Osteoblast (primary cell): ENCODE measurements around the gene PHLDA1. TPM values are rescaled to one million over a fixed set of nuclear protein-coding genes. Genes with fewer than 3 reads are reported as not detected.
A peak's percentile ranks its signal among the peaks of the same experiment; 100 is the strongest.

Experiments used
- DNase-seq: peaks from one replicate; pipeline ENCODE4 v3.0.0; 2011; ENCODE audit warnings: low spot score, mixed read lengths; ENCODE audit not compliant: insufficient read length; ENCODE audit errors: missing footprints
- H2AFZ ChIP-seq: 2 replicates; pipeline ENCODE4 v1.6.0; 2011; ENCODE audit warnings: mild to moderate bottlenecking, low read length
- H3K27ac ChIP-seq: 2 replicates; pipeline ENCODE4 v1.5.1; 2011; ENCODE audit warnings: mild to moderate bottlenecking, low read depth, low read length, moderate library complexity
- H3K27me3 ChIP-seq: 2 replicates; pipeline ENCODE4 v1.6.0; 2012; ENCODE audit warnings: mild to moderate bottlenecking, control low read depth, inconsistent platforms, low read length, moderate library complexity; ENCODE audit not compliant: insufficient read depth
- H3K36me3 ChIP-seq: 2 replicates; pipeline ENCODE4 v1.5.1; 2011; ENCODE audit warnings: mild to moderate bottlenecking, low read length, control low read depth, moderate library complexity; ENCODE audit not compliant: insufficient read depth
- H3K4me1 ChIP-seq: 2 replicates; pipeline ENCODE4 v1.5.1; 2011; ENCODE audit warnings: mild to moderate bottlenecking, low read length, control low read depth, moderate library complexity; ENCODE audit not compliant: insufficient read depth
- H3K4me2 ChIP-seq: 2 replicates; pipeline ENCODE4 v1.6.0; 2011; ENCODE audit warnings: mild to moderate bottlenecking, low read length; ENCODE audit not compliant: insufficient read depth
- H3K4me3 ChIP-seq: fragments of 200-600 bp; sonication (generic); 3 replicates; pipeline ENCODE4 v1.5.1; 2012; ENCODE audit warnings: mild to moderate bottlenecking, low read length, inconsistent platforms; ENCODE audit not compliant: insufficient read depth
- H3K79me2 ChIP-seq: 2 replicates; pipeline ENCODE4 v1.6.0; 2012; ENCODE audit warnings: mild to moderate bottlenecking, low read length, control low read depth, inconsistent platforms; ENCODE audit not compliant: insufficient read depth
- H3K9me3 ChIP-seq: 2 replicates; pipeline ENCODE4 v1.5.1; 2011; ENCODE audit warnings: low read depth, low read length, control low read depth
- H4K20me1 ChIP-seq: 2 replicates; pipeline ENCODE4 v1.6.0; 2012; ENCODE audit warnings: mild to moderate bottlenecking, low read length, control low read depth; ENCODE audit not compliant: insufficient read depth
- total RNA-seq: library from RNA; depleted of rRNA; stranded (reverse); fragments of >200 nt; gene quantifications from 2 replicates; pipeline ENCODE4 v1.2.3, GENCODE V29; 2012
- TF ChIP-seq, protein P1 (sequence below): IDR thresholded peaks from 2 replicates; pipeline ENCODE4 v1.5.1; 2011; ENCODE audit warnings: mild to moderate bottlenecking, low read depth, low read length, moderate library complexity; ENCODE audit errors: extremely low read depth

The PHLDA1 gene
- total RNA-seq, 1 donor = 111 TPM

GRCh38 chr12:76040461-76040860 lies 8.9 kb upstream of the PHLDA1 start:
- Histone ChIP-seq H3K4me3 (no peak overlapping the region), H2AFZ (no peak overlapping the region), H3K27ac (no peak overlapping the region), H3K4me1 (peaks cover 15% of the 10 kb centered on the region), H3K79me2 (peaks cover 4% of the 10 kb centered on the region), H4K20me1 (no peaks in the 10 kb centered on the region), H3K27me3 (no peaks in the 10 kb centered on the region), H3K9me3 (no peaks in the 10 kb centered on the region), H3K36me3 (peaks cover 14% of the 10 kb centered on the region), H3K4me2 (no peak overlapping the region)
- no peak for DNase-seq
- TF ChIP-seq, protein P1, sequence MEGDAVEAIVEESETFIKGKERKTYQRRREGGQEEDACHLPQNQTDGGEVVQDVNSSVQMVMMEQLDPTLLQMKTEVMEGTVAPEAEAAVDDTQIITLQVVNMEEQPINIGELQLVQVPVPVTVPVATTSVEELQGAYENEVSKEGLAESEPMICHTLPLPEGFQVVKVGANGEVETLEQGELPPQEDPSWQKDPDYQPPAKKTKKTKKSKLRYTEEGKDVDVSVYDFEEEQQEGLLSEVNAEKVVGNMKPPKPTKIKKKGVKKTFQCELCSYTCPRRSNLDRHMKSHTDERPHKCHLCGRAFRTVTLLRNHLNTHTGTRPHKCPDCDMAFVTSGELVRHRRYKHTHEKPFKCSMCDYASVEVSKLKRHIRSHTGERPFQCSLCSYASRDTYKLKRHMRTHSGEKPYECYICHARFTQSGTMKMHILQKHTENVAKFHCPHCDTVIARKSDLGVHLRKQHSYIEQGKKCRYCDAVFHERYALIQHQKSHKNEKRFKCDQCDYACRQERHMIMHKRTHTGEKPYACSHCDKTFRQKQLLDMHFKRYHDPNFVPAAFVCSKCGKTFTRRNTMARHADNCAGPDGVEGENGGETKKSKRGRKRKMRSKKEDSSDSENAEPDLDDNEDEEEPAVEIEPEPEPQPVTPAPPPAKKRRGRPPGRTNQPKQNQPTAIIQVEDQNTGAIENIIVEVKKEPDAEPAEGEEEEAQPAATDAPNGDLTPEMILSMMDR = no peak

- TF ChIP-seq, protein P1 = no peak
- no peak overlapping the region for H3K4me3 ChIP-seq
- H3K79me2 ChIP-seq = peaks cover 24% of the 10 kb centered on the region
- H3K27me3 ChIP-seq = no peaks in the 10 kb centered on the region
- DNase-seq = no peak
- H3K4me1 ChIP-seq = peaks cover 22% of the 10 kb centered on the region
- H4K20me1 ChIP-seq = no peaks in the 10 kb centered on the region
- H3K27ac ChIP-seq = no peak overlapping the region
- H3K9me3 ChIP-seq = no peaks in the 10 kb centered on the region
- H3K36me3 ChIP-seq = peaks cover 4% of the 10 kb centered on the region
- no peak overlapping the region for H2AFZ ChIP-seq
- H3K4me2 ChIP-seq = peak overlapping the region; percentile 72
Observed at GRCh38 chr12:76038176-76038575, 6.6 kb upstream of the PHLDA1 start.

GRCh38 chr12:76037130-76038103 lies 5.8 kb upstream of the PHLDA1 start:
- Histone ChIP-seq H3K4me2 (peak overlapping the region; percentile 72), H4K20me1 (no peaks in the 10 kb centered on the region), H3K27ac (peak overlapping the region; percentile 1), H3K4me3 (peak overlapping the region; percentile 37), H2AFZ (no peak overlapping the region), H3K9me3 (no peaks in the 10 kb centered on the region), H3K27me3 (no peaks in the 10 kb centered on the region), H3K36me3 (no peaks in the 10 kb centered on the region), H3K4me1 (peaks cover 29% of the 10 kb centered on the region), H3K79me2 (peaks cover 30% of the 10 kb centered on the region)
- TF ChIP-seq, protein P1 = peak; percentile 84
- DNase-seq = peak; percentile 81

GRCh38 chr12:76035045-76035444 lies 3.5 kb upstream of the PHLDA1 start:
- Histone ChIP-seq H3K79me2 (peaks cover 50% of the 10 kb centered on the region), H4K20me1 (peaks cover 5% of the 10 kb centered on the region), H2AFZ (no peak overlapping the region), H3K36me3 (no peaks in the 10 kb centered on the region), H3K4me1 (peaks cover 29% of the 10 kb centered on the region), H3K4me2 (no peak overlapping the region), H3K27ac (no peak overlapping the region), H3K4me3 (no peak overlapping the region), H3K27me3 (no peaks in the 10 kb centered on the region), H3K9me3 (no peaks in the 10 kb centered on the region)
- TF ChIP-seq, protein P1 = no peak
- DNase-seq = no peak
